SK-N-SH (cell line): ENCODE data around the gene NDUFB11. TPM values are rescaled to one million over a fixed set of nuclear protein-coding genes. Genes with fewer than 3 reads are reported as not detected.

ENCODE experiments used
- CTCF ChIA-PET: fragments of 300-600, 350-600 bp; formaldehyde crosslinking; extraction: SDS; loops from one replicate; lab custom pipeline; 2021; lab: Yijun Ruan, JAX
- POLR2A ChIA-PET: fragments of 350-600 bp; sonication (Branson Sonifier 250); formaldehyde crosslinking; extraction: SDS; loops from one replicate; lab custom pipeline; 2020; ENCODE audit warnings: antibody characterized with exemption, inconsistent platforms; lab: Yijun Ruan, JAX
- DNase-seq: peaks from one replicate; pipeline ENCODE4 v3.0.0; 2012
- H2AFZ ChIP-seq: fragments of 200-600 bp; sonication (generic); 2 replicates; pipeline ENCODE4 v1.8.1; 2016; ENCODE audit warnings: antibody characterized with exemption, mild to moderate bottlenecking, low read depth
- H3F3A ChIP-seq: fragments of 200-600 bp; sonication (generic); replicated peaks from 2 replicates; pipeline ENCODE3; 2016; ENCODE audit warnings: antibody characterized with exemption, mild to moderate bottlenecking; ENCODE audit not compliant: insufficient read depth
- H3K27ac ChIP-seq, 2 experiments: fragments of 200-500 bp in 1 of 2; fragments of 200-600 bp in 1 of 2; sonication (Bioruptor generic) in 1 of 2; sonication (generic), shearing (Covaris generic) in 1 of 2; 2 replicates each; pipeline versions ENCODE4 v1.5.1 to v1.6.1; 2014 to 2016; ENCODE audit warnings: low read depth in 2 of 2, inconsistent platforms in 1 of 2, low read length in 1 of 2, mild to moderate bottlenecking in 1 of 2, mixed read lengths in 1 of 2
- H3K27me3 ChIP-seq: fragments of 200-600 bp; sonication (generic), shearing (Covaris generic); 2 replicates; pipeline ENCODE4 v1.6.1; 2016; ENCODE audit warnings: mixed run types; ENCODE audit not compliant: insufficient read depth
- H3K36me3 ChIP-seq, 2 experiments: fragments of 200-500 bp in 1 of 2; fragments of 200-600 bp in 1 of 2; sonication (Bioruptor generic) in 1 of 2; sonication (generic) in 1 of 2; replicated peaks in 1 of 2; 2 replicates each; pipeline versions ENCODE3 to v1.5.1; 2014 to 2016; ENCODE audit warnings: low read length in 1 of 2, mild to moderate bottlenecking in 1 of 2; ENCODE audit not compliant: insufficient read depth in 2 of 2, control insufficient read depth in 1 of 2
- H3K4me1 ChIP-seq, 2 experiments: fragments of 200-500 bp in 1 of 2; fragments of 200-600 bp in 1 of 2; sonication (Bioruptor generic) in 1 of 2; sonication (generic), shearing (Covaris generic) in 1 of 2; 2 replicates each; pipeline versions ENCODE4 v1.5.1 to v1.6.1; 2014 to 2016; ENCODE audit warnings: low read depth in 1 of 2, low read length in 1 of 2, mixed run types in 1 of 2; ENCODE audit not compliant: insufficient read depth in 2 of 2, control insufficient read depth in 1 of 2
- H3K4me2 ChIP-seq: fragments of 200-600 bp; sonication (generic), shearing (Covaris generic); 2 replicates; pipeline ENCODE4 v1.6.1; 2017; ENCODE audit warnings: mixed run types
- H3K4me3 ChIP-seq, 2 experiments: fragments of 200-500 bp in 1 of 2; fragments of 200-600 bp in 1 of 2; sonication (Bioruptor generic) in 1 of 2; sonication (generic), shearing (Covaris generic) in 1 of 2; 2 replicates each; pipeline versions ENCODE4 v1.5.1 to v1.8.1; 2014 to 2016; ENCODE audit warnings: low read depth in 2 of 2, inconsistent platforms in 1 of 2, low read length in 1 of 2, mild to moderate bottlenecking in 1 of 2, mixed read lengths in 1 of 2, moderate library complexity in 1 of 2
- H3K79me2 ChIP-seq: fragments of 200-600 bp; sonication (generic); 2 replicates; pipeline ENCODE4 v1.8.1; 2017; ENCODE audit warnings: mild to moderate bottlenecking; ENCODE audit not compliant: insufficient read depth
- H3K9ac ChIP-seq: fragments of 200-600 bp; sonication (generic); 2 replicates; pipeline ENCODE4 v1.6.1; 2017; ENCODE audit warnings: mixed run types
- H3K9me2 ChIP-seq: fragments of 200-600 bp; sonication (generic); 2 replicates; pipeline ENCODE4 v1.6.1; 2017; ENCODE audit warnings: mixed run types
- H3K9me3 ChIP-seq: fragments of 200-600 bp; sonication (generic); 2 replicates; pipeline ENCODE4 v1.6.1; 2017; ENCODE audit warnings: mixed run types, mild to moderate bottlenecking, moderate library complexity
- H4K20me1 ChIP-seq: fragments of 200-600 bp; sonication (generic); 2 replicates; pipeline ENCODE4 v1.6.1; 2017; ENCODE audit warnings: mild to moderate bottlenecking, mixed run types; ENCODE audit not compliant: insufficient read depth
- CHD2 ChIP-seq: fragments of 150-350 bp; IDR thresholded peaks from 2 replicates; pipeline ENCODE4 v1.6.1; 2018; ENCODE audit warnings: low read length; ENCODE audit not compliant: partially characterized antibody
- CTCF ChIP-seq: fragments of 200-600 bp; sonication (generic); IDR thresholded peaks from 2 replicates; pipeline ENCODE4 v1.6.1; 2017; ENCODE audit warnings: antibody characterized with exemption, mild to moderate bottlenecking, moderate library complexity
- ELF1 ChIP-seq: IDR thresholded peaks from 2 replicates; pipeline ENCODE4 v1.4.0; 2012
- EP300 ChIP-seq, 2 experiments: IDR thresholded peaks; 2 replicates each; pipeline versions ENCODE4 v1.4.0 to v1.6.1; 2012; ENCODE audit warnings: borderline replicate concordance in 1 of 2, low read depth in 1 of 2, low read length in 1 of 2
- FOSL2 ChIP-seq: IDR thresholded peaks from 2 replicates; pipeline ENCODE4 v1.4.0; 2012; ENCODE audit warnings: low read depth, mild to moderate bottlenecking, moderate library complexity, borderline replicate concordance
- FOXJ3 ChIP-seq: sonication (generic); formaldehyde crosslinking; IDR thresholded peaks from 2 replicates; pipeline ENCODE4 v1.5.1; 2020; ENCODE audit warnings: mild to moderate bottlenecking, missing genetic modification reagents
- FOXM1 ChIP-seq: IDR thresholded peaks from 2 replicates; pipeline ENCODE4 v1.4.0; 2012; ENCODE audit warnings: low read depth, mild to moderate bottlenecking
- GABPA ChIP-seq: IDR thresholded peaks from 2 replicates; pipeline ENCODE4 v1.4.0; 2012; ENCODE audit warnings: low read depth, mild to moderate bottlenecking
- GATA2 ChIP-seq: sonication (generic); formaldehyde crosslinking; IDR thresholded peaks from 2 replicates; pipeline ENCODE4 v1.5.0; 2020; ENCODE audit warnings: mild to moderate bottlenecking, missing genetic modification reagents
- IRF3 ChIP-seq: fragments of 150-350 bp; IDR thresholded peaks from 2 replicates; pipeline ENCODE4 v1.6.1; 2016; ENCODE audit warnings: mild to moderate bottlenecking, low read depth, low read length
- JUND ChIP-seq: IDR thresholded peaks from 2 replicates; pipeline ENCODE4 v1.4.0; 2012
- MAX ChIP-seq: IDR thresholded peaks from 2 replicates; pipeline ENCODE4 v1.4.0; 2012; ENCODE audit warnings: low read depth
- MXI1 ChIP-seq: IDR thresholded peaks from 2 replicates; pipeline ENCODE4 v1.6.1; 2012; ENCODE audit warnings: mild to moderate bottlenecking, low read depth, low read length, improper control_type of control experiment
- NFIC ChIP-seq: IDR thresholded peaks from 2 replicates; pipeline ENCODE4 v1.4.0; 2012; ENCODE audit warnings: borderline replicate concordance
- PBX3 ChIP-seq: IDR thresholded peaks from 2 replicates; pipeline ENCODE4; 2012
- POLR2AphosphoS5 ChIP-seq: IDR thresholded peaks from 2 replicates; pipeline ENCODE4 v1.6.1; 2012; ENCODE audit warnings: low read depth, low read length
- RAD21 ChIP-seq: IDR thresholded peaks from 2 replicates; pipeline ENCODE4 v1.6.1; 2012; ENCODE audit warnings: mild to moderate bottlenecking, low read length
- RCOR1 ChIP-seq: fragments of 150-350 bp; IDR thresholded peaks from 2 replicates; pipeline ENCODE4 v1.6.1; 2017; ENCODE audit warnings: antibody characterized with exemption, low read length
- RFX5 ChIP-seq: IDR thresholded peaks from 2 replicates; pipeline ENCODE4 v1.6.1; 2012; ENCODE audit warnings: mild to moderate bottlenecking, improper control_type of control experiment, low read length
- RXRA ChIP-seq: IDR thresholded peaks from 2 replicates; pipeline ENCODE4 v1.4.0; 2012; ENCODE audit warnings: low read depth, mild to moderate bottlenecking, borderline replicate concordance
- SMC3 ChIP-seq: IDR thresholded peaks from 2 replicates; pipeline ENCODE4 v1.6.1; 2012; ENCODE audit warnings: low read depth, low read length, improper control_type of control experiment
- TCF12 ChIP-seq: IDR thresholded peaks from 2 replicates; pipeline ENCODE4 v1.4.0; 2012
- TEAD4 ChIP-seq: IDR thresholded peaks from 2 replicates; pipeline ENCODE4 v1.4.0; 2012; ENCODE audit warnings: mild to moderate bottlenecking, borderline replicate concordance; ENCODE audit not compliant: insufficient read depth
- USF1 ChIP-seq: IDR thresholded peaks from 2 replicates; pipeline ENCODE4 v1.4.0; 2012; ENCODE audit warnings: low read depth, borderline replicate concordance
- WGBS: methylation state at CpG from one replicate; pipeline ENCODE4 v1.1.6; 2017; ENCODE audit warnings: low lambda C conversion rate; 5-methylcytosine and 5-hydroxymethylcytosine counted together
- polyA plus RNA-seq, 3 experiments: library from polyadenylated mRNA; depleted of rRNA; stranded (reverse); fragments of >200 nt; gene quantifications; 2 replicates each; pipeline ENCODE4 v1.2.3, GENCODE V29; 2012

NDUFB11 gene
- polyA plus RNA-seq, 1 of the 3 experiments (the other 2 are of a cell fraction), result 107 TPM

- CTCF ChIA-PET, result no interaction called here
- Histone ChIP-seq H3K4me3 (no peak overlapping the region), H3K27ac (no peak overlapping the region), H3K36me3 (peaks cover 0 to 18% of the 10 kb centered on the region in 2 experiments), H3K9me2 (no peaks in the 10 kb centered on the region), H3K27me3 (peaks cover 33% of the 10 kb centered on the region; the same call in 1 of the 2 replicates), H3K9ac (no peak overlapping the region), H3K79me2 (no peaks in the 10 kb centered on the region), H3F3A (no peaks in the 10 kb centered on the region), H3K4me1 (no peaks in the 10 kb centered on the region), H4K20me1 (no peaks in the 10 kb centered on the region), H3K4me2 (no peak overlapping the region), H3K9me3 (no peaks in the 10 kb centered on the region), H2AFZ (no peak overlapping the region)
- POLR2A ChIA-PET, result no interaction called here
- DNase-seq, result no peak
- TF ChIP-seq CHD2 (no peak), ELF1 (no peak), GATA2 (no peak), JUND (no peak), FOXM1 (no peak), FOSL2 (no peak), EP300 (IDR thresholded peaks at IDR 0.05; ENCODE audit: borderline replicate concordance in 1 of 2, low read depth in 1 of 2, low read length in 1 of 2) (no peak), TEAD4 (no peak), MXI1 (no peak), RFX5 (no peak), MAX (no peak), RAD21 (no peak), SMC3 (no peak)
- WGBS, result 66% methylated on average over 6 of the region's 8 CpGs
Observed at GRCh38 chrX:47180346-47180745, 35.8 kb upstream of the NDUFB11 start.

GRCh38 chrX:47179928-47180255, 35.4 kb upstream of the NDUFB11 start:
- H4K20me1 ChIP-seq, result no peaks in the 10 kb centered on the region
- no CpG with 5 or more reads among the region's 18 CpGs for WGBS
- peaks cover 33% of the 10 kb centered on the region; the same call in 1 of the 2 replicates for H3K27me3 ChIP-seq
- H3K36me3 ChIP-seq, result peaks cover 0 to 16% of the 10 kb centered on the region in 2 experiments
- no peaks in the 10 kb centered on the region for H3K9me3 ChIP-seq
- no peak overlapping the region for H3K9ac ChIP-seq
- H3K4me1 ChIP-seq, result no peaks in the 10 kb centered on the region
- no peak overlapping the region for H3K27ac ChIP-seq
- no peak for DNase-seq
- ChIA-PET CTCF (no interaction called here), POLR2A (no interaction called here)
- H3K9me2 ChIP-seq, result no peaks in the 10 kb centered on the region
- no peaks in the 10 kb centered on the region for H3F3A ChIP-seq
- H2AFZ ChIP-seq, result no peak overlapping the region
- no peaks in the 10 kb centered on the region for H3K79me2 ChIP-seq
- no peak overlapping the region for H3K4me2 ChIP-seq
- H3K4me3 ChIP-seq, result no peak overlapping the region
- TF ChIP-seq PBX3 (no peak), FOSL2 (no peak), GABPA (no peak), RXRA (no peak), RAD21 (no peak), CTCF (no peak), FOXJ3 (CRISPR knock-in tag) (no peak), POLR2AphosphoS5 (no peak), RCOR1 (no peak), USF1 (no peak), NFIC (no peak), FOXM1 (no peak), JUND (no peak), TCF12 (no peak), IRF3 (no peak)
